Urothelium cell line (cell line): ENCODE data around the gene ZNF830.
A peak's percentile ranks its signal among the peaks of the same experiment; 100 is the strongest.
"Not testable (repeated sequence)": the region's sequence is repeated elsewhere in the genome, so short reads cannot be mapped to it uniquely, and the experiment has no call there.

Experiments used
- DNase-seq: peaks from one replicate; pipeline ENCODE4 v3.0.0; 2011; ENCODE audit warnings: low spot score, mixed read lengths
- FAIRE-seq: peaks from 2 replicates; lab custom pipeline; 2011; peaks lifted over from hg19 to GRCh38; lab: Jason Lieb, UNC

ZNF830 gene

DNA sequence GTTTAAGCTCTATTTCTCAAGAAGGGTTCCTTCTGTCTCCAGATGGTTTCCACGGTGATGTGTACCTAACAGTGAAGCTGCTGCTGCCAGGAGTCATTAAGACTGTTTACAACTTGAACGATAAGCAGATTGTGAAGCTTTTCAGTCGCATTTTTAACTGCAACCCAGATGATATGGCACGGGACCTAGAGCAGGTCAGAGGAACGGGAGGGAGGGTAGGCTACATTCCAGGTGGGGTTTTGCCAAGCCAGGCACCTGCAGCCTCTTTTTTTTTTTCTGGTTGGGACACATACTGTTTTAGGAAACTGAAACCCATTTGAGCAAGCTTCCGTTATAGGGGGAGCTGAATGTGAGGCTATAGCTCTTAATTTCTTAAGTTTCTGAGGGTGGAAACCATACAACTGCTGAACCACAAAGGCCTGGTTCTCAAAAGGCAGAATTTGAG lies 29.6 kb downstream of the ZNF830 start:
- DNase-seq (no peak), FAIRE-seq (no peak)

DNA sequence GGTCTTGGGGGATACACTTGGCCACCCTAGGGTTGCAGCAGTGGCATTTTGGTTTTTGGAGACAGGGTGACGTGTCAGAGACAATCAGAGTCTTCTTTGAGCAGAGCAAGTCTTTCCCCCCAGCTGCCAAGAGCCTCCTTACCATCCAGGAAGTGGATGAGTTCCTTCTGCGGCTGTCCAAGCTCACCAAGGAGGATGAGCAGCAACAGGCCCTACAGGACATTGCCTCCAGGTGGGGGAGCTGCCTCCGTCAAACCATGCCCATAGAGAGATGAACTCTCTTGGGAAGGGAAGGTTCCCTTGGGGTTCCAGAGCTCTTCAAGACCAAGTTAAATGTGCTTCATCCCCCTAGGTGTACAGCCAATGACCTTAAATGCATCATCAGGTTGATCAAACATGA lies 30.3 kb downstream of the ZNF830 start:
- no peak for DNase-seq
- no peak for FAIRE-seq

DNA sequence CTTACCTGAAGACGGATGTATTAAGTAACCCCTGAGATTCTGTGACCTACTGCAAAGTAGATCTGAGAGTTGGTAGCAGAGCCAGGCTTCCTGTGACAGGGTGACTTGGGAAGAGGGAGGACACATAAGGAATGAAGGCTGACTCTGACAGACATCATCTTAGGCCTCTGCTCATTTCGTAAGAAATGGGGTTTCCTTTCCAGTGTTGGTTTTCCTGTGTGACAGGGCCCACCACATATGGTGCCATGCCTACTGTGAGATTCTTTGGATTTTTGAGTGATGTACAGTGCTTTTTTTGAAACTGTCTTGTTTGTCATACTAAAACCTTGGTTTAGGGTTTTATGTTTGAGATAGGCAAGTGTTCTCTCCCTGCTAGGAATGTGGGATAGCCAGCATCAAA lies 31.7 kb downstream of the ZNF830 start:
- no peak for FAIRE-seq
- no peak for DNase-seq

DNA sequence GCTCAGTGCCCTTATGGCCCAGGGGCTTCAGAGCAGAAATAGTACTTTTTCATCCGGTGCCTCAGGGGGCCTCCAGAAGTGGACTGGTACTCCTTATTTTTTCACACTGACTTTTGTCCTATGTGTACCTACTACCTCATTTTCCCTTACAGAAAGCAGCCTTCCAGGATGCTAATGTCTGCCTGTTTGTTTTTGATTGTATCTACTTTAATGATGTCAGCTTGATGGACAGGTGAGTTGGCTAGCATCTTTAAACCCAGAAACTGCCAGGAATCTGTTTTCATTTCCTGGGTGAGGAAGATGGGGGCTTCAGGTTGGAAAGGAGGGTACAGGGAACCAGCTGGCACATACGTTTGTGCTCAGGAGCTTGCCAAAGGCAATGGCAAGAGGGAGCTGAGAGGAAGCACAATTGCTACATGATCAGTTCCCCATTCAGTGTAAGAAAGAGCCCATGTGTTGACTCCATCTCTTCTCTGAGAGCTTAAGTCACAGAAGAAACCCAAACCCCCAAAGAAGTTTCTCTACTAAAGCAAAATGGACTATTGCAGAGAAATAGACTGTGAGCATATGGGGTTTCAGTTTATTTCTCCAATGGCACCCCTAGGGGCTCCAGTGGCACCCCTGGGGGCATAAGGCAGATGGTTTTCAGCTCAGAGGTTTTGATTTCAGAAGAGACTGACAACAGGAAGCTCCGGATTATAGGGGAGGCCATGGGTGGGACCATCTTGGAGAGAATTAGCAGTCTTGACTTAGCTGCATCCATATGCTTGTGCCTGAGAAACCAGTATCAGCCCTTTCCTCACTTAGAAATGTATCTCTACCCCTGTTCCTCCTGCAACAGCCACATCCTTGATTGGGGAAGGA lies 35.3 kb downstream of the ZNF830 start:
- DNase-seq: no peak

DNA sequence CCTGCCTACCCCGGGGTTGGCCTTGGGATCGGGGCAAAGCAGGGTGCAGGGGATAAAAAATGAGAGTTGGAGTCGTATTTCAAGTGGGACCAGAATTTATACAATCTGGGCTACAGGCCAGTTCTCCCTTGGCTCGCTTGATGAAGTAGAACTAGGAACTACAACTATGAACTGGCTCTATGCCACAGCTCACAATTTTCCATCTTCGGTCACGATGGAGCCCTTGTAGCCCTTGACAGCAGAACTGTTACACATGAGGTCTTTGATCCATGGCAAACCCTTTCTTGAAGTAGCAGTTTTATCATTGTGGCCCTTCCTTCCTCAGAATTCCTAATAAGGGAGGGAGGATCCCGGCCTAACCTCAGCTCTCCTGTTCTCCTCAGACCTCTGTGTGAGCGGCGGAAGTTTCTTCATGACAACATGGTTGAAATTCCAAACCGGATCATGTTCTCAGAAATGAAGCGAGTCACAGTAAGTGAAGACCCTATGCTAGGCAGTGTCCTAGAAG lies 36.1 kb downstream of the ZNF830 start:
- FAIRE-seq: no peak

More for the DNA sequence above, 35.3 kb downstream of the ZNF830 start:
- no peak for FAIRE-seq

DNA sequence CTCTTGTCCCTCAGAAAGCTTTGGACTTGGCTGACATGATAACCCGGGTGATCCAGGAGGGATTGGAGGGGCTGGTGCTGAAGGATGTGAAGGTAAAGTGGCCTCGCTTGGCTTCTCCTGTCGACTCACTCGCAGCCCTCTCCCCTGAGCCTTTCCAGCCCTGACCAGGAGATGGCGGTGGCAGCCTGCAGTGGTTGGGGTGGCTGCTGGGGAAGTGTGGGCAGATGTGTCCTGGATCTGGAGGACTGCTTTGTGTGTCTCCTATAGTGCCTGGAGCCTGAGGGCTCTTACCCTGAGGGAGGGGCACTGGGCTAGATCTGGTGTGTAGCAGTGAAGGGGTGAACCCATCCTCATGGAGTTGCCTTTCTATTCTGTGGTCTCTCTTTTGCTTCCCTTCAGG lies 36.9 kb downstream of the ZNF830 start:
- DNase-seq (peak; percentile 58), FAIRE-seq (peak; percentile 37)

More for the DNA sequence above, 36.1 kb downstream of the ZNF830 start:
- no peak for DNase-seq

DNA sequence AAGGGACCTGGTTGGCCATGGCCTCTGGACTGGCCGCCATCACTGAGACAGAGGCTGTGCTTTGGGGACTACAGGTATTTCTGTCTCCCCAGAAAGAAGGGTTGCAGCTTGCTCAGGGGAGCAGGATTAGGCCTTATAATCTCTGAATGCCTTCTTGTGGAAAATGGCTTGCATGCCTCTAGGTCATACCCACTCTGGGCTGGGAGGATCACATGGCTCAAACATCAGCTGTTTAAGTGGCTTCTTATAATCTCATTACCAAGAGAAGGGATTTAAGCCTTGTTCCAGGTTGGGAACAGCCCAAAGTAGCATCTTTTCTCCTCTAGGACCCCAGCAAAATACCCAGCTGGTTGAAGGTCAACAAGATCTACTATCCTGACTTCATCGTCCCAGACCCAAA lies 38.1 kb downstream of the ZNF830 start:
- FAIRE-seq: no peak
- no peak for DNase-seq

DNA sequence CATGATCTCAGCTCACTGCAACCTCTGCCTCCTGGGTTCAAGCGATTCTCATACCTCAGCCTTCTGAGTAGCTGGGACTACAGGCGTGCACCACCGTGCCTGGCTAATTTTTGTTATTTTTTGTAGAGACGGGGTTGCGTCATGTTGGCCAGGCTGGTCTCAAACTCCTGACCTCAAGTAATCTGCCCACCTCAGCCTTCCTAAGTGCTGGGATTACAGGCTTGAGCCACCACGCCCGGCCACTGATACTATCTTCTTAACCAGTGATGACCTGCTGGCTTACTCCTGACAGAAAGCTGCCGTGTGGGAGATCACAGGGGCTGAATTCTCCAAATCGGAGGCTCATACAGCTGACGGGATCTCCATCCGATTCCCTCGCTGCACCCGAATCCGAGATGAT lies 39.6 kb downstream of the ZNF830 start:
- DNase-seq, FAIRE-seq: not testable (repeated sequence)

DNA sequence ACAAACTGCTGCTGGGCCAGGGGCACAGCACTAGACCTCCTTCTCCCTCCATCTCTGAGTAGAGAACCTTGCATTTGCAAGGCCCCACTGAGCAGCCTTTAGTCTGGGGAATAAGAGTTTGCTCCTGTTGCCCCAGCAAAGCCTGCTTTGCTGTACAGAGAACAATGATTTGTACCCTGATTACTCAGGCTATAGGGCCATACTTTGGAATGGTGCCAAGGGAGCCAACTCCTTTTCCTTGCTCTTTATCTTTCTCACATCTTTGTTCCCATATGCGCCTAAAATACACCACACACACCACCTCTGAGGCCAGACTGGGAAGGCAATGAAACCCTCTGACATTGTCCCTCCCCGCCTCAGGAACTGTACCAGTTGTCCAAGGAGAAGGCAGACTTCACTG lies 40.2 kb downstream of the ZNF830 start:
- FAIRE-seq (no peak), DNase-seq (no peak)

DNA sequence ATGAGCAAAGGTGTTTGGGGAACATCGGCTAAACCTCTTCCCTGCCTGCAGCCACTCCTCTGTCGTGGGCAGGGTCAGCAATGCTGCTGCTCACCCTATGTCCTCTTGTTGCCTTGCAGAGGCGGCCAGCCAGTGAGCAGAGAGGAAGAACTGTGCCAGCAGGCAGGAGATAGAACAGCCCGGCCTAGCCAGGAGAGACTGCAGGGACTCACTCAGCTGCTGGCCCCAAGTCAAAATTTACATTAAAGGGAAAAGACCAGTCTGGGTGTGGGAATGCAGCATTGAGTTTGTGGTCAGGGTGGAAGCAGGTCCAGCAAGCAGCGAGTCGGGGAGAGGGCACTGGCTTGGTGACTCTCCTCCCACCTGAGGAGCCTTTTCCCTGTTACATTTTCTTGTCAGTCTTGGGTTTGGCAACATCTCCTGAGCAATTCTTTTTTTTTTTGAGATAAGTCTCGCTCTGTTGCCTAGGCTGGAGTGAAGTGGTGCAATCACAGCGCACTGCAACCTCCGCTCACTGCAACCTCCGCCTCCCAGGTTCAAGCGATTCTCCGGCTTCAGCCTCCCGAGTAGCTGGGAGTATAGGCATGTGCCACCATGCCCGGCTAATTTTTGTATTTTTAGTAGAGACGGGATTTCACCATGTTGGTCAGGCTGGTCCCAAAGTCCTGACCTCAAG lies 41.7 kb downstream of the ZNF830 start:
- no peak for DNase-seq
- no peak for FAIRE-seq

DNA sequence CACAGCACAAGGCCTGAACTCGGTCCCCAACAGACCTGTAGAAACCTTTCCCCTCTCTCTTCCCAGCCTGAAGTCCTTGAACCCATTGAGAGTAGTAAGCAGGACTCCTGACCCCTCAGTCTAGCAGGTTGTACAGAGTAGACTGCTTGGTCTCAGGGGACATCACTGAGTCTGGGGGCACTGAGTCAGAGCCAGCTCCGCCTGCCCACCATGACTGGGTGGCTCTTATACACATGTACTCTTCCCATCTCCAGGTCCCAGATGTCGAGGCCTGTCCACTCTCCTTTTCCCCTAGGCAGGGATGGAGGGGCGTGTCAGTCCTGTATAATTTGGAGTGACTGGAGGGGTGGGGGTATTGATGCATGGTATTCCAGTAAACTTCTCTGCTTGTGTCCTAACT lies 42.4 kb downstream of the ZNF830 start:
- FAIRE-seq: no peak
- DNase-seq: no peak

DNA sequence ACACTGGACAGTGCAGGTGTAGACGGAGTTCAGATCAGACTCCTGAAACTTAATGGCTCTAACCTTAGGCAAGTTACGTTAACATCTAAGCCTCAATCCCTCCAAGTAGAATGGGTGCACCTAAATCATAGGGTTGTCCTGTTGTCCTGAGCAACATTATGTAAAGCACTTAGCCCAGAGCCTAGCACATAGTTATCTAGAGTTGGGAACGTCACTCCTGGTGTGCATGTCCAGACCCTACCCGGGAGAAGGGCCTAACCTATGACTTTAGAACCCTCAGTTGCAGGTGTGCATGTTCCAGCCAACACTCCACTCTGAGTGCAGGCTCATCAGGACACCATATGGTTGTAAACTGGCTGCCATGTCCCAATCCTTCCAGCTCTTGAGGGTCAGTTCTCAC lies 45.0 kb downstream of the ZNF830 start:
- no peak for FAIRE-seq
- DNase-seq: no peak

DNA sequence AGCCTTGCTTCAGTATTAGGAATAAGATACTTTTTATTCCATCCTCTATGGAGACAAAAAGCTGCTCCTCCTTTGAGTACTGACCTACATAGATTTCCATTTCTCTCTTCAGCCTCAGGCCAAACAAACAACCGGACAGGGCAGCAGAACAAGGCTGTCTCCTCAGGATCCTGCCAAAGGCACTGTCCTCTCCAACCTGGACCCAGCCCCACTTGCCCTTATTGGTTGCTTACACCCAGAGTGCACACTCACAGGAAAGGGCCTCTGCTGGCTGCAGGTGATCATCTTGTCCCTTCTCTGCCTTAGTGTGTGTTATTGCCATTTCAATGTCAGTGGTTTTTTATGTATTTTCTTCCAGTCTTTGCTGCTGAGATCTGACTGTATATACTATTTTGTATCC lies 45.6 kb downstream of the ZNF830 start:
- DNase-seq: no peak
- no peak for FAIRE-seq

DNA sequence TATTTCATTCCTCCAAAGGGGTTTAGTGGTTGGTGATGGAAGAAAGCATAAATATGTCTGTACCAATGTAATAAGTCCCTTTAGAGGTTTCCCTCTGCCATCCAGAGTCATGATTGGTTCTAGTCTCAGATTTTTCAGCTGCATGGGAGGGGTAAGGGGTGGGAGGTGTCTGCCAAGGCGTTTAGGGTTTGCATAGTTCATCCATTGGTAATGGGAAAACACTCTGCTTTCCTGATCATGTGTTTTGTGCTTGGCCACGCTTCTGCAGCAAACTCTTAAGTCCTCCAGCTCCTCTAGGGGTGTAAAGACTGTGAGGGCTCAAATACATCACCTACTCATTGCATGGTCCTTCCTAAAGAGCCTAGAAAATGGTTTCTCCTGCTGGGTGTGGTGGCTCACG lies 48.8 kb downstream of the ZNF830 start:
- DNase-seq (no peak), FAIRE-seq (no peak)

DNA sequence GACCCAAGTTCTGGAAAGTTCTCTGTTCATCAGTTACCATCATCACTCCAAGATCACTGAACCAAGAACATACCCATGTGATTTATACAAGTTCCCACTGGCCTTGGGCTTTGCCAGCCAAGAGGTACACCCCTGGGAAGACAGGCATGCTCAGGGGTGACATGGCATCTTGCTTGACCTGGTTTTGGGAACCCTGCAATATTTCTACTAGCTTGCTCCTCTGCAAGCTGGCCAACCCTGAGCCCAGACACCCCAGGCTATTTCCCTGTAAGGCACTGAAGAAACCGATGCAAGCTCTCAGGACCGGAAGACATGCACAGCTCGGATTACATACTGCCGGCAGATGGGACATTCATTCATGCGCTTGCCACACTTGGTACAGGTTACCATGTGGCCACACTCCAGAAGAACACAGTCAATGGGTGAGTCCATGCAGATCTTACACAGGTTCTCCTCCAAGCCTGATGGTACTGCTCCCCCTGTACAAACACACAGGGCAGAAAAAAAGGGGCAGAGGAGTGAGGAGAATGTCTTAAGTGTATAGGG lies 50.4 kb downstream of the ZNF830 start:
- FAIRE-seq: no peak
- no peak for DNase-seq
